SK-N-SH treated with all-trans-retinoic acid at 6 μM for 48 hours (cell line): Measurements from ENCODE around the gene MAP2.

Source experiments
- ATAC-seq: fragments of 200-7000 bp; cut with Tn5 transposase; 3 replicates; pipeline ENCODE4 v1.9.1; 2020; ENCODE audit warnings: mild to moderate bottlenecking, moderate library complexity
- ARNTL ChIP-seq: fragments of 450-650 bp; formaldehyde crosslinking; IDR thresholded peaks from 2 replicates; pipeline ENCODE4 v1.5.0; 2020; ENCODE audit warnings: low read depth, mild to moderate bottlenecking, moderate library complexity, borderline replicate concordance
- BACH2 ChIP-seq: fragments of 250-450 bp; sonication (Bioruptor Pico); IDR thresholded peaks from 2 replicates; pipeline ENCODE4 v1.9.0; 2021; ENCODE audit warnings: mild to moderate bottlenecking, borderline replicate concordance
- CREB5 ChIP-seq: fragments of 250-450 bp; sonication (Bioruptor Pico); IDR thresholded peaks from 2 replicates; pipeline ENCODE4 v1.5.1; 2020; ENCODE audit warnings: low read depth, mild to moderate bottlenecking, moderate library complexity
- CSDC2 ChIP-seq: fragments of 250-450 bp; sonication (Bioruptor Pico); IDR thresholded peaks from 2 replicates; pipeline ENCODE4 v1.5.0; 2020; ENCODE audit warnings: mild to moderate bottlenecking, moderate library complexity
- CSRNP3 ChIP-seq: fragments of 250-450 bp; sonication (Bioruptor Pico); IDR thresholded peaks from 2 replicates; pipeline ENCODE4 v1.5.1; 2021; ENCODE audit warnings: mild to moderate bottlenecking, moderate library complexity
- GLIS3 ChIP-seq: fragments of 250-450 bp; sonication (Bioruptor Pico); IDR thresholded peaks from 2 replicates; pipeline ENCODE4 v1.5.0; 2020; ENCODE audit warnings: mild to moderate bottlenecking, moderate library complexity
- OSR1 ChIP-seq: fragments of 250-450 bp; sonication (Bioruptor Pico); IDR thresholded peaks from 2 replicates; pipeline ENCODE4 v1.8.0; 2022; ENCODE audit warnings: moderate library complexity, mild to moderate bottlenecking, inconsistent platforms
- PATZ1 ChIP-seq: fragments of 250-450 bp; sonication (Bioruptor Pico); IDR thresholded peaks from 2 replicates; pipeline ENCODE4 v1.8.0; 2020; ENCODE audit warnings: mild to moderate bottlenecking, moderate library complexity, borderline replicate concordance
- POU6F1 ChIP-seq: fragments of 250-450 bp; sonication (Bioruptor Pico); IDR thresholded peaks from 2 replicates; pipeline ENCODE4 v1.8.0; 2021; ENCODE audit warnings: low read depth, mild to moderate bottlenecking, moderate library complexity, borderline replicate concordance
- PPARA ChIP-seq: fragments of 250-450 bp; sonication (Bioruptor Pico); IDR thresholded peaks from 2 replicates; pipeline ENCODE4 v1.5.0; 2020; ENCODE audit warnings: mild to moderate bottlenecking, borderline replicate concordance
- RARB ChIP-seq: fragments of 250-450 bp; sonication (Bioruptor Pico); IDR thresholded peaks from 2 replicates; pipeline ENCODE4 v1.8.0; 2021; ENCODE audit warnings: mild to moderate bottlenecking, moderate library complexity
- SNAI2 ChIP-seq: fragments of 250-450 bp; sonication (Bioruptor Pico); IDR thresholded peaks from 2 replicates; pipeline ENCODE4 v1.5.0; 2020; ENCODE audit warnings: mild to moderate bottlenecking, moderate library complexity
- TCF4 ChIP-seq: fragments of 250-450 bp; sonication (Bioruptor Pico); IDR thresholded peaks from 2 replicates; pipeline ENCODE4 v1.8.0; 2021; ENCODE audit warnings: mild to moderate bottlenecking, moderate library complexity, borderline replicate concordance
- TOX ChIP-seq: fragments of 250-450 bp; sonication (Bioruptor Pico); IDR thresholded peaks from 2 replicates; pipeline ENCODE4 v1.8.0; 2021; ENCODE audit warnings: mild to moderate bottlenecking, moderate library complexity, borderline replicate concordance
- TSHZ2 ChIP-seq: fragments of 250-450 bp; sonication (Bioruptor Pico); IDR thresholded peaks from 2 replicates; pipeline ENCODE4 v1.5.0; 2020; ENCODE audit warnings: mild to moderate bottlenecking, moderate library complexity
- ZC3H10 ChIP-seq: fragments of 250-450 bp; sonication (Bioruptor Pico); IDR thresholded peaks from 2 replicates; pipeline ENCODE4 v1.5.1; 2021; ENCODE audit warnings: mild to moderate bottlenecking, moderate library complexity
- ZFP3 ChIP-seq: fragments of 250-450 bp; sonication (Bioruptor Pico); IDR thresholded peaks from 2 replicates; pipeline ENCODE4 v1.5.0; 2020; ENCODE audit warnings: mild to moderate bottlenecking, moderate library complexity
- ZNF565 ChIP-seq: fragments of 450-650 bp; formaldehyde crosslinking; conservative IDR thresholded peaks from 2 replicates; pipeline ENCODE4 v1.5.0; 2020; ENCODE audit warnings: low read depth, mild to moderate bottlenecking, moderate library complexity

MAP2 gene

DNA sequence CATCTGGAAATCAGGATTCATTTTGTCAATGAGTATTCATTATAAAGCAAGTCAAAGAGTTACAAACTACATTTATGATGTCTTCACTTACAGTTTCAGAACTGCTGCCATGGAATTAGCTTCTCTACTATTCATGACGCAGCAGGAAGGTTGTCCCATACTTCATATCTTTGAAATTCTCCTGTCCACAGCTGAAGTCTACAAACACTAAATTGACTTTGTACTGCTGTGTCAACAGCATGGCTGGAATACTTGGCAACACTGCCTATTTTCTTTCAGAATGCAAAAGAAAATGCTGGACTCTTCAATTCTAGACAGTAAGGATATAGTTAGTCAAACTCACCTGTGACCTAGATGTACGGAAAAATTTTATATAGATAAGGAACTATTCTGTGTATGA lies 303.2 kb downstream of the MAP2 start:
- no peak for ATAC-seq
- TF ChIP-seq OSR1 (CRISPR knock-in tag) (no peak), SNAI2 (CRISPR knock-in tag) (no peak), ZFP3 (CRISPR knock-in tag) (no peak), CSRNP3 (CRISPR knock-in tag) (no peak)

DNA sequence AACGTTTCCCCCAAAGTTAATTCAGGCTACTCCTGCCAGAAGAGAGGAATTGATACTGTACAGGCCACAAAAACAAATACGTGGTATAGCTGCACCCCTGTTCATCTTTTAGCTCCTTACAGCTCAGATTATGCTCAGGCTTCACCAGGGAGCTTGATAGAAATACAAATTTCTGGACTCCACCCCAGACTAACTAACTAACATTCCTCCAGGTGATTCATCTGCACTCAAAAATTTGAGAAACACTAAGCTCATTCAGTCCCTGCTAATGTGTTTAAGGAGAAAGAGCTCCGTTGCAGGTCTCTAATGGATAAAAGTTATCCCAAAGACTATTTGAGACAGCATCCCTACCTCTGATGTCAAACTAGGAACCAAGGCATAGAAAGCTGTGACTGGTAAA lies 311.0 kb downstream of the MAP2 start:
- ATAC-seq: no peak
- TF ChIP-seq BACH2 (CRISPR knock-in tag) (no peak), PATZ1 (CRISPR knock-in tag) (no peak), ZNF565 (CRISPR knock-in tag) (no peak), CSDC2 (CRISPR knock-in tag) (no peak), TCF4 (CRISPR knock-in tag) (no peak), TOX (CRISPR knock-in tag) (no peak), POU6F1 (CRISPR knock-in tag) (no peak), RARB (no peak)

DNA sequence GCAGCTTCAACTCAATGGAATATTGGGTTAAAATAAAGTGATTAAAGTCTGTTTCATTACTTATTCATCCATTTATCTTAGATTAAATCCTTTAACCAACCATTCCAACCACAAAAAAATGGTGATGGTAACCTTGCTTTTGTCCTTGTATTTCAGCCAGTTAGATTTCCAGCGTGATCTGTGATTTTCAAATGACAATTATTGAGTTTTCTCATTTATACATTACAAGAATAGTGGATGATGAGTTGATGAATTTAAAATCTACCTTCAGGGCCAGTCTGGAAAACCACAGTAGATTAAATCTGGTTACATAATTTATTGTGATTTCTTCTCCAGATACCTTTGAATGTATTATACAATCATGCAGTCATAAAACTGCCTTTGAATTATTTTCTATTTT lies 318.1 kb downstream of the MAP2 start:
- TF ChIP-seq ZC3H10 (CRISPR knock-in tag): no peak
- TF ChIP-seq POU6F1 (CRISPR knock-in tag): no peak
- TF ChIP-seq ZFP3 (CRISPR knock-in tag): no peak
- TF ChIP-seq SNAI2 (CRISPR knock-in tag): no peak
- no peak for TF ChIP-seq GLIS3
- TF ChIP-seq ARNTL (CRISPR knock-in tag): no peak
- no peak for TF ChIP-seq RARB
- TF ChIP-seq OSR1 (CRISPR knock-in tag): no peak
- no peak for TF ChIP-seq ZNF565 (CRISPR knock-in tag)
- no peak for TF ChIP-seq TCF4 (CRISPR knock-in tag)
- no peak for ATAC-seq

DNA sequence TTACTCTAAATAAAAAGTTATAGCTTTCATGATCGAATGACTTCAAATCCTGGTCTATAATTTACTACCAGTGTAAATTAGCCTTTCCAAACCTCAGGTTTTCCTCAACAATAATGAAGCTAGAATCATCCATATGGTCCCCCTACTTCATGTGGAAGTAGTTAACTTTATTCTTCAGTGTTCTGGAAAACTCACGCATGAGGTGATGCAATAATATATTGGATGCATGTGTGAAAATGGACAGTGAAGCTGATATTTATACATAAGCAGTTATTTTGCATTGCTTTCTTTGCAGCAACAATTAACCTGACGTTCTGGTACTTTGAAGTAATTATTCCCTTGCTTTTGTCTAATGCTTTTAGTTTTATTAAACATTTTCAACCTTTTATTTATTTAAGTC lies 329.2 kb downstream of the MAP2 start:
- no peak for ATAC-seq
- TF ChIP-seq ZNF565 (CRISPR knock-in tag) (no peak), CSRNP3 (CRISPR knock-in tag) (no peak), TOX (CRISPR knock-in tag) (no peak), SNAI2 (CRISPR knock-in tag) (no peak), TSHZ2 (no peak), PPARA (CRISPR knock-in tag) (no peak), PATZ1 (CRISPR knock-in tag) (no peak), CREB5 (no peak), POU6F1 (CRISPR knock-in tag) (no peak)
